AG09319 (cell line): Measurements from ENCODE around the gene RAD51B.
"Not testable (repeated sequence)": the region's sequence is repeated elsewhere in the genome, so short reads cannot be mapped to it uniquely, and the experiment has no call there.

Source experiments
- DNase-seq: peaks from one replicate; pipeline ENCODE4 v3.0.0-alpha.2; 2010; ENCODE audit warnings: low read depth; ENCODE audit errors: extremely low read depth
- TF ChIP-seq, protein P1 (sequence below): IDR thresholded peaks from 2 replicates; pipeline ENCODE4 v1.5.1; 2011; ENCODE audit warnings: low read depth, mild to moderate bottlenecking, inconsistent platforms, low read length, moderate library complexity

RAD51B gene

DNA sequence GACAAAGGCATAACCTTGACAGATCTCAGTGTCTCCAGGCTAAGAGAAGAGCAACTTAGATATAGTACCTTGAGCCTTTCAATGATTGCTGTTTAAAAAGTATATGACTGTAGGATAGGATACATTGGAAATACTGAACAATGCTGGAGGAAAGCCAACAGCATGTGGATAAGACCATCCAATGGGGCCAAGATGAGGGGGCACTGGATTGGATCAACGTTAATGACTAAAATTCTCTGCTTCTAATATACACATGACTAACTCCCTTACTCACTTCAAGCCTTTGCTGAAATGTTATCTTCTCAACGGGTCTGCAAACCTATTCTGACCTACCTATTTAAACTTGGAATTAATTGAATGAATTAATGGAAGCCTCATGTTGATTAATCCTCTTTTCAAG lies 354.9 kb downstream of the RAD51B start:
- DNase-seq: no peak
- TF ChIP-seq, protein P1, sequence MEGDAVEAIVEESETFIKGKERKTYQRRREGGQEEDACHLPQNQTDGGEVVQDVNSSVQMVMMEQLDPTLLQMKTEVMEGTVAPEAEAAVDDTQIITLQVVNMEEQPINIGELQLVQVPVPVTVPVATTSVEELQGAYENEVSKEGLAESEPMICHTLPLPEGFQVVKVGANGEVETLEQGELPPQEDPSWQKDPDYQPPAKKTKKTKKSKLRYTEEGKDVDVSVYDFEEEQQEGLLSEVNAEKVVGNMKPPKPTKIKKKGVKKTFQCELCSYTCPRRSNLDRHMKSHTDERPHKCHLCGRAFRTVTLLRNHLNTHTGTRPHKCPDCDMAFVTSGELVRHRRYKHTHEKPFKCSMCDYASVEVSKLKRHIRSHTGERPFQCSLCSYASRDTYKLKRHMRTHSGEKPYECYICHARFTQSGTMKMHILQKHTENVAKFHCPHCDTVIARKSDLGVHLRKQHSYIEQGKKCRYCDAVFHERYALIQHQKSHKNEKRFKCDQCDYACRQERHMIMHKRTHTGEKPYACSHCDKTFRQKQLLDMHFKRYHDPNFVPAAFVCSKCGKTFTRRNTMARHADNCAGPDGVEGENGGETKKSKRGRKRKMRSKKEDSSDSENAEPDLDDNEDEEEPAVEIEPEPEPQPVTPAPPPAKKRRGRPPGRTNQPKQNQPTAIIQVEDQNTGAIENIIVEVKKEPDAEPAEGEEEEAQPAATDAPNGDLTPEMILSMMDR: no peak

DNA sequence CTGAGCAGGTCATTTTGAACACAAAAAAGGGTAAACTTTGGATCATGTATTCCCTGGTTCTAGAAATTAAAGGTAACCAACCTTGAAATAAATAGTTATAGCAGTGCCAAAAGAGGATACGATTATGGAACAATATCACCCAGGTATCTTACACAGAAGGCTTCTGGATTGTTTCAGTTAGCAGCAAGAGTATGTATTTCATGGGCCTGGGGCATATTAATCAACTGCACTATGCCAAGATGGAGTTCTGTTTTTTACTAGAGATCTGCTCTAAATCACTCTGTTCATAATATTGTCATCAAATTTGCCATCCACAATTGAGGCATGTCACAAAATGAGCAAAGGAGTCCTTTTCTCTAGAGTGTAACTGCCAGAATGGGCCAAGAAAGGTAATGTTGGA lies 357.1 kb downstream of the RAD51B start:
- TF ChIP-seq, protein P1: no peak
- no peak for DNase-seq

DNA sequence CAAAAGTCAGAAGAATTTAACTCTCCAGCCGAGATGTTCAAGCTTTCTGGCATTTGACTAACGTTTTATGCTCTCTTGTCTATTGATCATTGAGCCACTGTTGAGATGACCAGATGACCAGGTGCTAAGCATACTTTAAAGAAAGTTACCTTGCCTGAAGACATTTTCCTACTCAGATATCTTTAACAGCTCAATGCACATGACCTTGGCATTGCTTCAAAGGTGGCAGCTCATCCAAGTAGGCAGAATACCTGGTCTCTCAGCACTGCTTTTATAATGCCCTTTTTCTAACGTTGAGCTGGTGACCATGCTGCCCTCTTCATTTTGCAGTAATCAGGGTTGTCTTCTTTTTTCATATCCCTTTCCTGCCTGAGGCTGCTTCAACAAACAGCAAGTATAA lies 358.1 kb downstream of the RAD51B start:
- TF ChIP-seq, protein P1: no peak
- DNase-seq: no peak

DNA sequence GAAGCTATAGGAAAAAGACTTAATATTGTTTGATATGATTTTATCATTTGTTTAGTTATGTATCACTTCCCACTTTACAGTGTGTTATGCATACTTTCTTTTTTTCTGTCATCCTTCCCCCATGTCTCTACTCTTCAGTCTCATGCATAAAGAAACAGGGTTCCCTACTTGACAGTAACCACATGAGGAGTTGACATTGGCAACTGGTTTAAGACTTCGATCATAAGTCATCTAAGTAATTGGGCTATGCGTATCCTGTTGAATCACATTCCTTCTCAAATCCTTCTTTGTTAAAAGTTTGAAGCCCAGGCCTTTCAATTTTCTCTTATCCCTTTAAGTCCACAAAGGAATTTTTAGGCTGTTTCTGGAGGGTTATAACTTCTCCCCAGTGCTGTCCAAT lies 358.7 kb downstream of the RAD51B start:
- DNase-seq: no peak
- TF ChIP-seq, protein P1: no peak

DNA sequence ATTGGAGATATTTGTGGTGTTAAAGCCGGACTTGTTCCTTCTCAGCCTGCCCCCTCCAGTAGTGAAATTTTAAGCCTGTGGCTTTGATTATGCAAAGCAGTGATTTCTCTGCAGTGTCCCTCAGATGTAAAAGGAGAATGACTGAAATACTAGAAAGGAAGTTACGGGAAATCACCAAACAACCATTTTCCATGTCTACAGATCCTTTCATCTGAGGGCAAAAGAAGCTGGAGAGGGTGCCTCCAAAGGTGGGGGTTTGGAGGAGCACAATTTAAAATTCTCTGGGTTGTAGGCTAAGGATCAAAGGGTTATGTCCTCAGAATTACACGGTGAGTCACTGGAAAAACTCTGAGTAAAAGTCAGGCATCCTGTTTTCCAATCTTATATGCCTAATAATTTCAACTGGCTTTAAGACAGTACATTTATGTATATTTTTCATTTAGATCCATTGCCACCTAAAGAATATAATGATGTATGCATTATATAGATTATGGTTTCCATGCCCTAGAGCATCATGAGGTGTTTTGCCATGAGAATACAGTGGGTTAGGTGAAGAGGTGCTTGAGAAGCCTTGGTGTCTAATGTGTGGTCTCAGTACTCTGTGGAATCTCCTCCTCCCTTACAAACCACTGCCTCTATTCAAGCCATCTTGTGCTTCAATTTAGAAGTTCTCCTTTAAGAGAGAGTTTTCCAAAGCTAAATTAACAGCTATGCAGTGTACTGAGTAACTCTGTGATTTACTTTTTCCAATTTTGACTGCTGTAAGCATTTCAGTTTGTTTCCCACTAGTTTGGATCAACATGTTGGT lies 362.1 kb downstream of the RAD51B start:
- TF ChIP-seq, protein P1: no peak
- no peak for DNase-seq

DNA sequence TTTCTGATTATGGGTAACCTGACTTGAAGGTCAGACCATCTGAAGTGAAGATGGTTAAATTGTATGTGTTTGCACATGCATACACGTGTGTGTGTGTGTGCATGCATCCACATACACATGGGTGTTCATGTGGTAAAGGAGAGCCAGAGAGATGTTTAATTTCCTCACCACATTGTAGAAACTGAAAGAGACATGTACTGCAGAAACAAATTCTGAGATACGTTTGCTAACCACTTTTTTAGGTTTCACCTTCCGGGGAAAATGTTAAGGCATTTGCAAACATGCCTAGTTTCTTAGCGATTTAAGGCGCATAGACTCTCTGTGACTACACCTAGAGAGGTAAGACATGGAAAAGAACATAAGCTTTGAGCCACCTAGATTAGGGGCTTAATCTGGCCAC lies 362.9 kb downstream of the RAD51B start:
- DNase-seq: no peak
- TF ChIP-seq, protein P1: no peak

DNA sequence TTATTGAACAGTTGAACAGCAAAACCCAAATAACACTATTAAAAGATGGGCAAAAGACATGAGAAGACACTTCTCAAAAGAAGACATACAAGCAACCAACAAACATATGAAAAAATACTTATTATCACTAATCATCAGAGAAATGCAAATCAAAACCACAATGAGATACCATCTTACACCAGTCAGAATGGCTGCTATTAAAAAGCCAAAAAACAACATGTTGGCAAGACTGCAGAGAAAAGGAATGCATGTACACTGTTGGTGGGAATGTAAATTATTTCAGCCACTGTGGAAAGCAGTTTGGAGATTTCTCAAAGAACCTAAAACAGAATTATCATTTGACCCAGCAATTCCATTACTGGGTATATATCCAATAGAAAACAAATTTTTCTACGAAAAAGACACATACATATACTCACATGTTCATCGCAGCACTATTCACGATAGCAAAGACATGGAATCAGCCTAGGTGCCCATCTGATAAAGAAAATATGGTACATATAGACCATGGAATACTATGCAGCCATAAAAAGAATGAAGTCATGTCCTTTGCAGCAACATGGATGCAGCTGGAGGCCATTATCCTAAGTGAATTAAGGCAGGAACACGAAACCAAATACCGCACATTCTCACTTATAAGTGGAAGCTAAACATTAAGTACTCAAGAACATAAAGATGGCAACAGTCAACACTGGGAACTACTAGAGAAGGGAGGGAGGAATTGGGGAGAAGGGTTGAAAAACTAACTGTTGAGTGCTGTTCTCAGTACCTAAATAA lies 367.1 kb downstream of the RAD51B start:
- not testable (repeated sequence) for DNase-seq
